HepG2 (cell line): Measurements from ENCODE around the gene AHCTF1.

Experiments used
- HDAC1 ChIP-seq: sonication (generic); formaldehyde crosslinking; IDR thresholded peaks from 2 replicates; pipeline ENCODE4 v1.5.1; 2020; ENCODE audit warnings: mild to moderate bottlenecking, missing genetic modification reagents
- KMT2B ChIP-seq: IDR thresholded peaks from 2 replicates; pipeline ENCODE4 v1.6.1; 2016; ENCODE audit warnings: missing genetic modification reagents, missing compliant biosample characterization
- RBM39 ChIP-seq: fragments of 200-400 bp; formaldehyde crosslinking; IDR thresholded peaks from one replicate; pipeline ENCODE4 v1.6.1; 2018; ENCODE audit warnings: antibody characterized with exemption, mild to moderate bottlenecking, low read depth, low read length; ENCODE audit not compliant: poor library complexity, severe bottlenecking
- SRF ChIP-seq: IDR thresholded peaks from 2 replicates; pipeline ENCODE4 v1.6.1; 2011; ENCODE audit warnings: mild to moderate bottlenecking, low read depth, low read length, moderate library complexity

DNA sequence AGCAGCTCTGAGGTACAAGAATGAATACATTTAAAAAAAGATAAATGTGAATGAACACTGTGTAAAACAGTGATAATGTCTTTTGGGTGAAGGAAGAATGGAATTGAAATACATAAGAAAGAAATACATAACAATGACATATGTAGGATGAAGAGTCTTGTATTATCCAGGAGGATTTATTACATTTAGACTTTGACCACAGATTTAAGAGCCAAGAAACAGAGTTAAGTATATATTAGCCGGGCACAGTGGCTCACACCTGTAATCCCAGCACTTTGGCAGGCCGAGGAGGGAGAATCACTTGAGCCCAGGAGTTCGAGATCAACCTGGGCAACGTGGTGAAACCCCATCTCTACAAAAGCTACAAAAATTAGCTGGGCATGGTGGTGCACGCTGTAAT is 127.9 kb downstream of the AHCTF1 start:
- TF ChIP-seq HDAC1 (CRISPR knock-in tag) (no peak), KMT2B (CRISPR knock-in tag) (no peak), SRF (no peak), RBM39 (no peak)
